HepG2 (cell line): ENCODE results near the gene ARHGEF40. TPM values are rescaled to one million over a fixed set of nuclear protein-coding genes. Genes with fewer than 3 reads are reported as not detected.

Experiments
- CCAR2 ChIP-seq: fragments of 200-400 bp; formaldehyde crosslinking; optimal IDR thresholded peaks from 2 replicates; pipeline ENCODE3; 2018; ENCODE audit warnings: low read depth, mild to moderate bottlenecking, low read length, moderate library complexity
- FOXJ3 ChIP-seq: sonication (generic); formaldehyde crosslinking; IDR thresholded peaks from 2 replicates; pipeline ENCODE4 v1.4.0; 2020; ENCODE audit warnings: missing genetic modification reagents, mild to moderate bottlenecking, borderline replicate concordance
- FOXK2 ChIP-seq: fragments of 450-650 bp; IDR thresholded peaks from 2 replicates; pipeline ENCODE4 v1.6.1; 2016
- GABPA ChIP-seq, 2 experiments: IDR thresholded peaks; 2 replicates each; pipeline ENCODE4 v1.6.1; 2011 to 2016; ENCODE audit warnings: low read depth in 2 of 2, low read length in 1 of 2, missing biosample characterization in 1 of 2, missing genetic modification characterization in 1 of 2
- HOXA5 ChIP-seq: sonication (generic); formaldehyde crosslinking; IDR thresholded peaks from 2 replicates; pipeline ENCODE4 v1.4.0; 2020; ENCODE audit warnings: missing genetic modification reagents
- KDM5B ChIP-seq: sonication (generic); formaldehyde crosslinking; IDR thresholded peaks from 2 replicates; pipeline ENCODE4 v1.4.0; 2020; ENCODE audit warnings: missing genetic modification reagents, mild to moderate bottlenecking, borderline replicate concordance
- KDM6A ChIP-seq: IDR thresholded peaks from 2 replicates; pipeline ENCODE4 v1.6.1; 2016; ENCODE audit warnings: low read depth
- MAZ ChIP-seq, 2 experiments: sonication (generic) in 1 of 2; formaldehyde crosslinking in 1 of 2; IDR thresholded peaks; 2 replicates each; pipeline versions ENCODE4 v1.5.0 to v1.6.1; 2012 to 2020; ENCODE audit warnings: low read depth in 2 of 2, mild to moderate bottlenecking in 2 of 2, borderline replicate concordance in 1 of 2, improper control_type of control experiment in 1 of 2, low read length in 1 of 2, missing genetic modification reagents in 1 of 2, moderate library complexity in 1 of 2
- MIER2 ChIP-seq: IDR thresholded peaks from 2 replicates; pipeline ENCODE4 v1.6.1; 2016; ENCODE audit warnings: missing biosample characterization, missing genetic modification reagents
- MTA1 ChIP-seq: sonication (generic); formaldehyde crosslinking; IDR thresholded peaks from 2 replicates; pipeline ENCODE4 v1.4.0; 2020; ENCODE audit warnings: missing genetic modification reagents, mild to moderate bottlenecking, borderline replicate concordance
- TBX3 ChIP-seq: fragments of 450-650 bp; IDR thresholded peaks from 2 replicates; pipeline ENCODE4 v1.6.1; 2017; ENCODE audit warnings: antibody characterized with exemption, mild to moderate bottlenecking, inconsistent platforms, borderline replicate concordance
- ZNF138 ChIP-seq: sonication (generic); formaldehyde crosslinking; IDR thresholded peaks from 2 replicates; pipeline ENCODE4 v1.5.0; 2020; ENCODE audit warnings: mild to moderate bottlenecking, low read depth, missing genetic modification reagents
- ZNF260 ChIP-seq: sonication (generic); formaldehyde crosslinking; IDR thresholded peaks from 2 replicates; pipeline ENCODE4 v1.4.0; 2020; ENCODE audit warnings: missing genetic modification reagents, low read depth, mild to moderate bottlenecking, borderline replicate concordance
- ZNF350 ChIP-seq: sonication (generic); formaldehyde crosslinking; IDR thresholded peaks from 2 replicates; pipeline ENCODE4 v1.4.0; 2020; ENCODE audit warnings: mild to moderate bottlenecking, low read depth, missing genetic modification reagents, borderline replicate concordance
- ZNF451 ChIP-seq: sonication (generic); formaldehyde crosslinking; IDR thresholded peaks from 2 replicates; pipeline ENCODE4 v1.5.0; 2020; ENCODE audit warnings: mild to moderate bottlenecking, missing genetic modification reagents
- ZNF883 ChIP-seq: sonication (generic); formaldehyde crosslinking; IDR thresholded peaks from 2 replicates; pipeline ENCODE4 v1.5.1; 2020; ENCODE audit warnings: mild to moderate bottlenecking, missing genetic modification reagents; ENCODE audit errors: not compliant biosample characterization
- ZSCAN12 ChIP-seq: sonication (generic); formaldehyde crosslinking; IDR thresholded peaks from 2 replicates; pipeline ENCODE4 v1.9.0; 2021; ENCODE audit warnings: mild to moderate bottlenecking, missing genetic modification reagents
- ZSCAN30 ChIP-seq: sonication (generic); formaldehyde crosslinking; IDR thresholded peaks from 2 replicates; pipeline ENCODE4 v1.5.0; 2020; ENCODE audit warnings: mild to moderate bottlenecking, missing genetic modification reagents
- polyA plus RNA-seq, 8 experiments: library from polyadenylated mRNA; depleted of rRNA in 3 of 8; stranded (reverse) in 7 of 8; unstranded in 1 of 8; fragments of >200 nt; fragmentation: Illumina TruSeq in 4 of 8; extraction: Trizol in 4 of 8; gene quantifications; 2 replicates each; pipeline versions ENCODE4 v1.2.1 to v1.2.3, GENCODE V29; 2011 to 2016; ENCODE audit warnings: low read depth in 4 of 8, missing spikeins in 1 of 8, mixed read lengths in 1 of 8; ENCODE audit not compliant: insufficient read depth in 1 of 8
- total RNA-seq, 5 experiments: library from RNA; depleted of rRNA; stranded (reverse); fragments of >200 nt; fragmentation: Illumina TruSeq; extraction: Trizol; gene quantifications; 2 replicates each; pipeline ENCODE4 v1.2.3, GENCODE V29; 2016; ENCODE audit warnings: low read depth in 1 of 5
- TF ChIP-seq, protein P1 (sequence below): sonication (generic); formaldehyde crosslinking; IDR thresholded peaks from 2 replicates; pipeline ENCODE4 v1.8.1; 2023; ENCODE audit warnings: mild to moderate bottlenecking, missing genetic modification reagents
- TF ChIP-seq, protein P2 (sequence below): sonication (generic); formaldehyde crosslinking; IDR thresholded peaks from 2 replicates; pipeline ENCODE4 v1.4.0; 2020; ENCODE audit warnings: missing genetic modification reagents
- TF ChIP-seq, protein P3 (sequence below): IDR thresholded peaks from 2 replicates; pipeline ENCODE4 v1.6.1; 2012; ENCODE audit warnings: inconsistent platforms

Gene ARHGEF40
- total and polyA plus RNA-seq, 2 of the 13 experiments (the other 11 are each of a cell fraction or from before 2014, with no cell fraction given): 28.1 to 78.1 TPM

DNA sequence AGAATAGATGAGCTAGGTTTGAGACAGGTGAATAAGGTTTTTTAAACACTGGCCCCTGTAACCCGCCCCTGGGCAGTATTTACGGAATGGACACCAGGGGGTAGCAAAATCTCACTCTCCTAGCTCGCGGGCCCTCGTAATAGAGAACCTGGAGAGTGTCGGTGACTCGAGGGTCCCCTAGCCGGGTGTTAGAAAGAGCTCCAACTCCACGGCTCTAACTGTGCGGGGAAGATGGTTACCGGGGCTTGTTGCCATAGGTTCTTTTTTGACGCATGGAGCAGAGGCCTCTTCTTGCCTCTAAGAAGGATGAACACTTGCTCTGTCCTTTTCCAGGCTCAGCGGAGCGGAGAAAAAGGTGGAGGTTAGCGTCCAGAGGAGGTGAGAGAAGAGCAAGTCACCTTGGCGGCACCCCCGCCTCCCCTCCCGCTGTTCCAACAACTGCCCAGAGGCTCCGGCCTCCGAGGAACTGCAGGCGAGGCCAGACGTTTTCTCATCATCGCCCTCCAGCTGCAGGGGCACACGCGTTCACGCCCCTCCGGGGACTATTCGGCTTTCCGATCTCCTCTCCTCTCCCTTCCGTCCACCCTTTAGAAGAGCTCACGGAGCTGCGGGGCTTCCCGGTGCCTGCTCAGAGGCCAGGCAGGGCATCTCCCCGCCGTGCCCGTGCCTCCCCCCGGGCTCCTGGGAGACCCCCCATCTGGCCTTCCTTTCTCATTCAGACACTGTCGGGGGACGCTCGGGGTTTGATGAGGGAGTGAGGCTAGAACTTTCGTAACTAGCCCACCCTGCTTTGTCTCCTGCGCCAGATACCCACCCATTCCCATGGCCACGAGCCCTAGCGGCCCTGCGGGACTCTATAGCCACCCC, 1.4 kb upstream of the ARHGEF40 start (continued):
- no peak for TF ChIP-seq ZNF138
- peak; percentile 82 for TF ChIP-seq HOXA5 (CRISPR knock-in tag)
- TF ChIP-seq, protein P1, sequence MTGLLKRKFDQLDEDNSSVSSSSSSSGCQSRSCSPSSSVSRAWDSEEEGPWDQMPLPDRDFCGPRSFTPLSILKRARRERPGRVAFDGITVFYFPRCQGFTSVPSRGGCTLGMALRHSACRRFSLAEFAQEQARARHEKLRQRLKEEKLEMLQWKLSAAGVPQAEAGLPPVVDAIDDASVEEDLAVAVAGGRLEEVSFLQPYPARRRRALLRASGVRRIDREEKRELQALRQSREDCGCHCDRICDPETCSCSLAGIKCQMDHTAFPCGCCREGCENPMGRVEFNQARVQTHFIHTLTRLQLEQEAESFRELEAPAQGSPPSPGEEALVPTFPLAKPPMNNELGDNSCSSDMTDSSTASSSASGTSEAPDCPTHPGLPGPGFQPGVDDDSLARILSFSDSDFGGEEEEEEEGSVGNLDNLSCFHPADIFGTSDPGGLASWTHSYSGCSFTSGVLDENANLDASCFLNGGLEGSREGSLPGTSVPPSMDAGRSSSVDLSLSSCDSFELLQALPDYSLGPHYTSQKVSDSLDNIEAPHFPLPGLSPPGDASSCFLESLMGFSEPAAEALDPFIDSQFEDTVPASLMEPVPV (CRISPR knock-in tag): no peak
- no peak for TF ChIP-seq ZNF260 (CRISPR knock-in tag)
- TF ChIP-seq, protein P2, sequence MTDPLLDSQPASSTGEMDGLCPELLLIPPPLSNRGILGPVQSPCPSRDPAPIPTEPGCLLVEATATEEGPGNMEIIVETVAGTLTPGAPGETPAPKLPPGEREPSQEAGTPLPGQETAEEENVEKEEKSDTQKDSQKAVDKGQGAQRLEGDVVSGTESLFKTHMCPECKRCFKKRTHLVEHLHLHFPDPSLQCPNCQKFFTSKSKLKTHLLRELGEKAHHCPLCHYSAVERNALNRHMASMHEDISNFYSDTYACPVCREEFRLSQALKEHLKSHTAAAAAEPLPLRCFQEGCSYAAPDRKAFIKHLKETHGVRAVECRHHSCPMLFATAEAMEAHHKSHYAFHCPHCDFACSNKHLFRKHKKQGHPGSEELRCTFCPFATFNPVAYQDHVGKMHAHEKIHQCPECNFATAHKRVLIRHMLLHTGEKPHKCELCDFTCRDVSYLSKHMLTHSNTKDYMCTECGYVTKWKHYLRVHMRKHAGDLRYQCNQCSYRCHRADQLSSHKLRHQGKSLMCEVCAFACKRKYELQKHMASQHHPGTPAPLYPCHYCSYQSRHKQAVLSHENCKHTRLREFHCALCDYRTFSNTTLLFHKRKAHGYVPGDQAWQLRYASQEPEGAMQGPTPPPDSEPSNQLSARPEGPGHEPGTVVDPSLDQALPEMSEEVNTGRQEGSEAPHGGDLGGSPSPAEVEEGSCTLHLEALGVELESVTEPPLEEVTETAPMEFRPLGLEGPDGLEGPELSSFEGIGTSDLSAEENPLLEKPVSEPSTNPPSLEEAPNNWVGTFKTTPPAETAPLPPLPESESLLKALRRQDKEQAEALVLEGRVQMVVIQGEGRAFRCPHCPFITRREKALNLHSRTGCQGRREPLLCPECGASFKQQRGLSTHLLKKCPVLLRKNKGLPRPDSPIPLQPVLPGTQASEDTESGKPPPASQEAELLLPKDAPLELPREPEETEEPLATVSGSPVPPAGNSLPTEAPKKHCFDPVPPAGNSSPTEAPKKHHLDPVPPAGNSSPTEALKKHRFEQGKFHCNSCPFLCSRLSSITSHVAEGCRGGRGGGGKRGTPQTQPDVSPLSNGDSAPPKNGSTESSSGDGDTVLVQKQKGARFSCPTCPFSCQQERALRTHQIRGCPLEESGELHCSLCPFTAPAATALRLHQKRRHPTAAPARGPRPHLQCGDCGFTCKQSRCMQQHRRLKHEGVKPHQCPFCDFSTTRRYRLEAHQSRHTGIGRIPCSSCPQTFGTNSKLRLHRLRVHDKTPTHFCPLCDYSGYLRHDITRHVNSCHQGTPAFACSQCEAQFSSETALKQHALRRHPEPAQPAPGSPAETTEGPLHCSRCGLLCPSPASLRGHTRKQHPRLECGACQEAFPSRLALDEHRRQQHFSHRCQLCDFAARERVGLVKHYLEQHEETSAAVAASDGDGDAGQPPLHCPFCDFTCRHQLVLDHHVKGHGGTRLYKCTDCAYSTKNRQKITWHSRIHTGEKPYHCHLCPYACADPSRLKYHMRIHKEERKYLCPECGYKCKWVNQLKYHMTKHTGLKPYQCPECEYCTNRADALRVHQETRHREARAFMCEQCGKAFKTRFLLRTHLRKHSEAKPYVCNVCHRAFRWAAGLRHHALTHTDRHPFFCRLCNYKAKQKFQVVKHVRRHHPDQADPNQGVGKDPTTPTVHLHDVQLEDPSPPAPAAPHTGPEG (CRISPR knock-in tag): no peak
- 0 out of 2 replicates have a peak, but pooled peaks have one; percentile 29 for TF ChIP-seq MIER2 (CRISPR knock-in tag)
- TF ChIP-seq ZNF883 (CRISPR knock-in tag): no peak
- no peak for TF ChIP-seq FOXJ3 (CRISPR knock-in tag)
- TF ChIP-seq ZNF350 (CRISPR knock-in tag): peak; percentile 41; the same call in 1 of the 2 replicates
- TF ChIP-seq, protein P3, sequence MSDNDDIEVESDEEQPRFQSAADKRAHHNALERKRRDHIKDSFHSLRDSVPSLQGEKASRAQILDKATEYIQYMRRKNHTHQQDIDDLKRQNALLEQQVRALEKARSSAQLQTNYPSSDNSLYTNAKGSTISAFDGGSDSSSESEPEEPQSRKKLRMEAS: peak; percentile 30; the same call in 1 of the 2 replicates
- TF ChIP-seq TBX3: no peak; the same call in 1 of the 2 replicates
- peak; percentile 28 for TF ChIP-seq KDM5B (CRISPR knock-in tag)
- no peak for TF ChIP-seq GABPA (IDR thresholded peaks at IDR 0.05; ENCODE audit: low read depth, low read length)
- TF ChIP-seq GABPA (CRISPR knock-in tag; IDR thresholded peaks at IDR 0.05; ENCODE audit: low read depth): 0 out of 2 replicates have a peak, but pooled peaks have one; percentile 22
- no peak for TF ChIP-seq ZSCAN30
- no peak for TF ChIP-seq ZNF451 (CRISPR knock-in tag)
- no peak for TF ChIP-seq CCAR2
- no peak for TF ChIP-seq MTA1 (CRISPR knock-in tag)
- no peak for TF ChIP-seq ZSCAN12 (CRISPR knock-in tag)
- no peak for TF ChIP-seq KDM6A
- TF ChIP-seq FOXK2: no peak
- TF ChIP-seq MAZ (IDR thresholded peaks at IDR 0.05; ENCODE audit: borderline replicate concordance, low read depth, low read length): no peak; the same call in 1 of the 2 replicates
- TF ChIP-seq MAZ (CRISPR knock-in tag; IDR thresholded peaks at IDR 0.05; ENCODE audit: low read depth): peak; percentile 57
